ENCODE data around the gene CISH.

Gene CISH

GRCh38 chr3:50617911-50618481, 6.4 kb upstream of the CISH start:
- Histone ChIP-seq H3K4me2 (ENCODE audit: low read length, poor library complexity, severe bottlenecking) (peak overlapping the region; percentile 85), H3K9me3 (ENCODE audit: control insufficient read depth, low read length) (no peaks in the 10 kb centered on the region)

GRCh38 chr3:50617096-50617791, 5.7 kb upstream of the CISH start, which contains the start of gene MAPKAPK3:
MAPKAPK3 (plus strand) TSS chr3:50617151; CDS start chr3:50617566, 415 bp downstream.
- H3K4me1 ChIP-seq (ENCODE audit: control insufficient read depth, insufficient read depth, low read depth, low read length) = peaks cover 23% of the 10 kb centered on the region
- peak within 1 kb of the TSS; percentile 36 for H2BK120ac ChIP-seq (ENCODE audit: low read depth, low read length)
- H2BK5ac ChIP-seq (ENCODE audit: low read depth, low read length, poor library complexity, severe bottlenecking) = no peak within 1 kb of the TSS
- peak within 1 kb of the TSS; percentile 30 for H3K27ac ChIP-seq (ENCODE audit: low read length, poor library complexity, severe bottlenecking)
- peaks cover 0 to 17% of the 10 kb centered on the region in 2 experiments for H3K36me3 ChIP-seq (ENCODE audit: control insufficient read depth in 1 of 2, insufficient read depth in 2 of 2, low read depth in 1 of 2, low read length in 2 of 2)
- H3K14ac ChIP-seq (ENCODE audit: low read length in 2 of 2) = peak within 1 kb of the TSS in 1 of 2 experiments; percentile 82
- H3K4ac ChIP-seq (ENCODE audit: low read depth in 1 of 2, low read length in 2 of 2) = peak within 1 kb of the TSS; percentile 40 to 63
- DNase-seq = no peak
- peak within 1 kb of the TSS; percentile 93 for H3K9ac ChIP-seq (ENCODE audit: low read length)
- WGBS = under 1% methylated on average over 43 of the region's 58 CpGs
- peak within 1 kb of the TSS in 1 of 2 experiments; percentile 61 for H3K23ac ChIP-seq (ENCODE audit: low read length in 2 of 2)
- H3K9me3 ChIP-seq (ENCODE audit: control insufficient read depth, low read length) = no peaks in the 10 kb centered on the region
- H3K79me1 ChIP-seq (replicated peaks; ENCODE audit: low read length, poor library complexity, severe bottlenecking) = peaks cover 16% of the 10 kb centered on the region
- H2AK5ac ChIP-seq (ENCODE audit: low read length, severe bottlenecking) = no peak within 1 kb of the TSS
- peak within 1 kb of the TSS; percentile 35 for H4K8ac ChIP-seq (ENCODE audit: low read length)
- H4K91ac ChIP-seq (ENCODE audit: low read length) = peak within 1 kb of the TSS; percentile 75
- H3K4me2 ChIP-seq (ENCODE audit: low read length, poor library complexity, severe bottlenecking) = peak within 1 kb of the TSS; percentile 91
- peak within 1 kb of the TSS; percentile 60 for H2AFZ ChIP-seq (ENCODE audit: low read depth, low read length)
- peak within 1 kb of the TSS; percentile 75 to 96 for H3K4me3 ChIP-seq (ENCODE audit: insufficient read depth in 1 of 2, low read depth in 1 of 2, low read length in 2 of 2)
- peak within 1 kb of the TSS in 1 of 2 experiments; percentile 64 for H2BK12ac ChIP-seq (ENCODE audit: low read length in 2 of 2)
- no peaks in the 10 kb centered on the region for H3K27me3 ChIP-seq (ENCODE audit: control insufficient read depth in 1 of 2, insufficient read depth in 1 of 2, low read length in 2 of 2)
- H3K18ac ChIP-seq (ENCODE audit: low read depth in 1 of 2, low read length in 2 of 2) = peak within 1 kb of the TSS; percentile 92 to 93
- peak within 1 kb of the TSS; percentile 90 for H2BK15ac ChIP-seq (ENCODE audit: low read depth, poor library complexity, severe bottlenecking)

More at GRCh38 chr3:50617911-50618481, 6.4 kb upstream of the CISH start:
- Histone ChIP-seq H4K91ac (ENCODE audit: low read length) (peak overlapping the region; percentile 9), H3K4ac (ENCODE audit: low read depth in 1 of 2, low read length in 2 of 2) (peak overlapping the region in 1 of 2 experiments; percentile 19), H2AFZ (ENCODE audit: low read depth, low read length) (no peak overlapping the region), H2BK5ac (ENCODE audit: low read depth, low read length, poor library complexity, severe bottlenecking) (no peak overlapping the region), H3K18ac (ENCODE audit: low read depth in 1 of 2, low read length in 2 of 2) (peak overlapping the region in 1 of 2 experiments; percentile 52), H2AK5ac (ENCODE audit: low read length, severe bottlenecking) (no peak overlapping the region), H3K4me1 (ENCODE audit: control insufficient read depth, insufficient read depth, low read depth, low read length) (peaks cover 20% of the 10 kb centered on the region), H3K79me1 (replicated peaks; ENCODE audit: low read length, poor library complexity, severe bottlenecking) (peaks cover 17% of the 10 kb centered on the region), H2BK120ac (ENCODE audit: low read depth, low read length) (no peak overlapping the region), H3K23ac (ENCODE audit: low read length in 2 of 2) (peak overlapping the region in 1 of 2 experiments; percentile 61), H4K8ac (ENCODE audit: low read length) (no peak overlapping the region), H3K14ac (ENCODE audit: low read length in 2 of 2) (peak overlapping the region in 1 of 2 experiments; percentile 66), H3K4me3 (ENCODE audit: insufficient read depth in 1 of 2, low read depth in 1 of 2, low read length in 2 of 2) (peak overlapping the region in 1 of 2 experiments; percentile 96), H3K27me3 (ENCODE audit: control insufficient read depth in 1 of 2, insufficient read depth in 1 of 2, low read length in 2 of 2) (no peaks in the 10 kb centered on the region), H2BK12ac (ENCODE audit: low read length in 2 of 2) (peak overlapping the region in 1 of 2 experiments; percentile 64), H3K36me3 (ENCODE audit: control insufficient read depth in 1 of 2, insufficient read depth in 2 of 2, low read depth in 1 of 2, low read length in 2 of 2) (peaks cover 5 to 20% of the 10 kb centered on the region in 2 experiments), H3K9ac (ENCODE audit: low read length) (peak overlapping the region; percentile 93), H2BK15ac (ENCODE audit: low read depth, poor library complexity, severe bottlenecking) (peak overlapping the region; percentile 20), H3K27ac (ENCODE audit: low read length, poor library complexity, severe bottlenecking) (no peak overlapping the region)
- no peak for DNase-seq
- 84% methylated on average over 5 of the region's 6 CpGs for WGBS

- Histone ChIP-seq H3K4me2 (ENCODE audit: low read length, poor library complexity, severe bottlenecking) (peak overlapping the region; percentile 91), H3K9ac (ENCODE audit: low read length) (peak overlapping the region; percentile 78), H2BK12ac (ENCODE audit: low read length in 2 of 2) (no peak overlapping the region)
Observed at GRCh38 chr3:50616770-50617095, 5.2 kb upstream of the CISH start.

More at GRCh38 chr3:50616770-50617095, 5.2 kb upstream of the CISH start:
- Histone ChIP-seq H3K14ac (ENCODE audit: low read length in 2 of 2) (no peak overlapping the region), H3K23ac (ENCODE audit: low read length in 2 of 2) (no peak overlapping the region), H3K36me3 (ENCODE audit: control insufficient read depth in 1 of 2, insufficient read depth in 2 of 2, low read depth in 1 of 2, low read length in 2 of 2) (peaks cover 0 to 12% of the 10 kb centered on the region in 2 experiments), H2BK15ac (ENCODE audit: low read depth, poor library complexity, severe bottlenecking) (no peak overlapping the region), H3K4ac (ENCODE audit: low read depth in 1 of 2, low read length in 2 of 2) (peak overlapping the region in 1 of 2 experiments; percentile 5), H3K27me3 (ENCODE audit: control insufficient read depth in 1 of 2, insufficient read depth in 1 of 2, low read length in 2 of 2) (no peaks in the 10 kb centered on the region), H2AK5ac (ENCODE audit: low read length, severe bottlenecking) (no peak overlapping the region), H3K9me3 (ENCODE audit: control insufficient read depth, low read length) (no peaks in the 10 kb centered on the region), H3K79me1 (replicated peaks; ENCODE audit: low read length, poor library complexity, severe bottlenecking) (peaks cover 14% of the 10 kb centered on the region), H4K91ac (ENCODE audit: low read length) (no peak overlapping the region), H2AFZ (ENCODE audit: low read depth, low read length) (peak overlapping the region; percentile 60), H2BK5ac (ENCODE audit: low read depth, low read length, poor library complexity, severe bottlenecking) (no peak overlapping the region), H3K4me3 (ENCODE audit: insufficient read depth in 1 of 2, low read depth in 1 of 2, low read length in 2 of 2) (peak overlapping the region; percentile 49 to 84), H2BK120ac (ENCODE audit: low read depth, low read length) (no peak overlapping the region), H3K4me1 (ENCODE audit: control insufficient read depth, insufficient read depth, low read depth, low read length) (peaks cover 24% of the 10 kb centered on the region), H3K27ac (ENCODE audit: low read length, poor library complexity, severe bottlenecking) (peak overlapping the region; percentile 30), H4K8ac (ENCODE audit: low read length) (no peak overlapping the region), H3K18ac (ENCODE audit: low read depth in 1 of 2, low read length in 2 of 2) (peak overlapping the region; percentile 16 to 25)
- peak; percentile 94 for DNase-seq
- 0% methylated on average over 11 of the region's 22 CpGs for WGBS

Data from mesenchymal stem cell (in vitro differentiated cells and primary cell).